ENCODE data around the gene SDF2.

SDF2 gene

DNA sequence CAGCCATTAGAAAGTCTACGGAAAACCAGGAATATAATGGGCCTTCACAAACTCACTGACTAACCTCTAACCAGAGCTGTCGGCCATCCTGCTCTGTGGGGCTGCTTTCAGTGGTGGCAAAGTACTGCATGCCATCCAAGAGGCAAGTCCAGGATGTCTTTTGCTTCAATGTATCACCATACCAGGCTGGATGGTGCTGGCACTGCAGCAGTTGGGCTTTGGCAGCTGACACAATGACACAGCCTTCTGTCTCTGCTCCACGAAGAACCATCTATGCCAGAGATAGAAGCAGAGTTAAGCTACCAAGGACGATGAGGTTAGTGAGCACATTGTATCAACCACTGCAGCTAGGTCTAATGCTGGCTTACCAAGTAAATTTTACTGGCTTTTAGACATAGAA, 38.0 kb downstream of the SDF2 start:
- ChIA-PET CTCF (interaction anchor here (0.9 to 5.6 kb wide), 3 partner anchors 12 to 41 kb away, joined by 3 to 42 read pairs (median 3); partner anchors contain the start of gene RSKR), POLR2A (interaction anchor here (0.9 kb wide), 1 partner anchor 11 kb away, joined by 3 read pairs; no protein-coding TSS in a partner anchor)
- TF ChIP-seq, protein P1, sequence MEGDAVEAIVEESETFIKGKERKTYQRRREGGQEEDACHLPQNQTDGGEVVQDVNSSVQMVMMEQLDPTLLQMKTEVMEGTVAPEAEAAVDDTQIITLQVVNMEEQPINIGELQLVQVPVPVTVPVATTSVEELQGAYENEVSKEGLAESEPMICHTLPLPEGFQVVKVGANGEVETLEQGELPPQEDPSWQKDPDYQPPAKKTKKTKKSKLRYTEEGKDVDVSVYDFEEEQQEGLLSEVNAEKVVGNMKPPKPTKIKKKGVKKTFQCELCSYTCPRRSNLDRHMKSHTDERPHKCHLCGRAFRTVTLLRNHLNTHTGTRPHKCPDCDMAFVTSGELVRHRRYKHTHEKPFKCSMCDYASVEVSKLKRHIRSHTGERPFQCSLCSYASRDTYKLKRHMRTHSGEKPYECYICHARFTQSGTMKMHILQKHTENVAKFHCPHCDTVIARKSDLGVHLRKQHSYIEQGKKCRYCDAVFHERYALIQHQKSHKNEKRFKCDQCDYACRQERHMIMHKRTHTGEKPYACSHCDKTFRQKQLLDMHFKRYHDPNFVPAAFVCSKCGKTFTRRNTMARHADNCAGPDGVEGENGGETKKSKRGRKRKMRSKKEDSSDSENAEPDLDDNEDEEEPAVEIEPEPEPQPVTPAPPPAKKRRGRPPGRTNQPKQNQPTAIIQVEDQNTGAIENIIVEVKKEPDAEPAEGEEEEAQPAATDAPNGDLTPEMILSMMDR (IDR thresholded peaks at IDR 0.05; ENCODE audit: control extremely low read depth, extremely low read depth, low read depth, missing control alignments): no peak
- DNase-seq (ENCODE audit: extremely low spot score): no peak

DNA sequence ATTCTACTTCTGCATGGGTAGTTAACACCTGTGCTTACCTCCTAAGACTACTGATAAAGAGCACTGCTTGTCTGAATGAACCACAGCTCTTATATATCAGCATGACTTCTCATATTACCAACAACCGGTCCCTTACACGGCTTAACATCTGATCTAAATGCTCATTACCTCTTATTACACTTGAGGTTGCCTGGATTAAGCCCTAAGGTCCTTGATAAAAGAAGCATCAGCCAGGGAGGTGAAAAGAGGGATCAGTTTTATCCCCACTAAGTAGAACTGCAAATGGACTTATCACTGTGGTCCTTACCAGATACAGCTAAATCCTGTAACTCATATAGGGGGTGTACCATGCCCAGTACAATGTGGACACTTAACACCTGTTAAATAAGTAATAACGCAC, 39.5 kb downstream of the SDF2 start:
- no peak for DNase-seq (ENCODE audit: extremely low spot score)
- TF ChIP-seq, protein P1 (IDR thresholded peaks at IDR 0.05; ENCODE audit: control extremely low read depth, extremely low read depth, low read depth, missing control alignments): no peak
- POLR2A ChIA-PET: no interaction called here
- CTCF ChIA-PET: interaction anchor here (0.8 to 5.6 kb wide), 4 partner anchors 10 to 20 kb away, joined by 3 to 42 read pairs (median 3); partner anchors contain the start of gene RSKR

DNA sequence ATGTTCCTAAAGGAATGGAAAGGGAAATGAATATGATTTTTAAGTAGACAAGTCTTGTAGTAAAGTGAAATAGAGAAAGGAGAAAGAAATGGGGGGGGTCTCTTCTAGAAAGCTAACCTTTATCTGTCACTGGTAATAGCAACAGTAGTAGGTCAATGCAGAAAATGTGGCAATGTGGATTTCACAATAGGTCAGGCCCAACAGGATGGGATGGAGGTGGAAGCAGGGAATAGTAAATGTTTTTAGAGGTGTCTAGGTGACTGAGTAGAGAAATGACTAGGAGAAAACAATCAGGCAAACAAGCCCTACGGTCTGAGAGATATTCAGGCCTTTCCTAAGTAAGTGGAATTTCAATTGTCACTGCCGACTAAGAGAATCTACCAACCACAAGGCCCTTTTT, 41.7 kb downstream of the SDF2 start:
- DNase-seq (ENCODE audit: extremely low spot score): no peak
- TF ChIP-seq, protein P1 (IDR thresholded peaks at IDR 0.05; ENCODE audit: control extremely low read depth, extremely low read depth, low read depth, missing control alignments): no peak
- ChIA-PET CTCF (interaction anchor here (0.8 to 1.9 kb wide), 7 partner anchors 9 to 74 kb away, joined by 3 to 5 read pairs (median 4); no protein-coding TSS in a partner anchor), POLR2A (interaction anchor here (0.7 kb wide), 1 partner anchor 24 kb away, joined by 3 read pairs; no protein-coding TSS in a partner anchor)

DNA sequence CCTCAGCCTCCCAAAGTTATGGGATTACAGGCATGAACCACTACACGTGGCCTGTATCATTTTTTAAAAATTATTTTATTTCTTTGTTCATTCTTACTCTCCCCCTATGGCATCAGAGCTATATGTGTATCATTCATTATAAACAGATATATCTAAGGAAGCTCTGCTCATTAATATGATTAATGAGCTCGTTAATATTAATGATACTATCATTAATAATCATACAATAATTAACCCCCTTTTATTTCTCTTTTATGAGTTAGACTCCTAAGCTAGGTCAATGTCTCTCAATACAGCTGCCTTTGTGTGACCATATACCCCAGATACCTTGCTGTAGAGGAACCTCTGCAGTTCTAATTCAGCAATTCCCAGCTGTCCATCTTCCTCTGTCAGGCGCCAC, 43.2 kb downstream of the SDF2 start:
- POLR2A ChIA-PET: no interaction called here
- TF ChIP-seq, protein P1 (IDR thresholded peaks at IDR 0.05; ENCODE audit: control extremely low read depth, extremely low read depth, low read depth, missing control alignments): no peak
- CTCF ChIA-PET: interaction anchor here (0.7 to 1.9 kb wide), 10 partner anchors 10 to 499 kb away, joined by 3 to 6 read pairs (median 3); partner anchors contain the start of gene PIGS

DNA sequence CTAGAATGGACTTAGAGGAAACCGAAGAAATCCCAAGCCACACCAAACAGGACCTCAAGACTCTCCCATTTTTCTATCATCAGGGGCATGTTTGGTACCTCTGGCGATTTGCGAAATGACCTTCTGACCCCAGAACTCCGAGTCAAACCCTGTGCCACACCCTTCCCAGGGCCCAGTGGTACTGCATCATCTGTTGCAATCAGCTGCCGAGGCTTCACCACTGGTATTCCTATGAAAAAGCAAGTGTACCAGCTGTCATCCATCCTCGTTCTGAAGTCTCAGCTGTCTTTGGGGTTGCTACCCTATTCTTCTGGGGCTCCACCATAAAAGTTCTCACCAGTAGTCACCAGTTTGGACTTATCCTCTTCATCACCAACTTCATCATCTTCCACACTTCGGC, 45.4 kb downstream of the SDF2 start:
- no peak for DNase-seq (ENCODE audit: extremely low spot score)
- ChIA-PET POLR2A (no interaction called here), CTCF (interaction anchor here (1.1 to 2.3 kb wide), 4 partner anchors 11 to 122 kb away, joined by 3 to 9 read pairs (median 6); no protein-coding TSS in a partner anchor)
- TF ChIP-seq, protein P1 (IDR thresholded peaks at IDR 0.05; ENCODE audit: control extremely low read depth, extremely low read depth, low read depth, missing control alignments): no peak

More for the DNA sequence above, 43.2 kb downstream of the SDF2 start:
- no peak for DNase-seq (ENCODE audit: extremely low spot score)

DNA sequence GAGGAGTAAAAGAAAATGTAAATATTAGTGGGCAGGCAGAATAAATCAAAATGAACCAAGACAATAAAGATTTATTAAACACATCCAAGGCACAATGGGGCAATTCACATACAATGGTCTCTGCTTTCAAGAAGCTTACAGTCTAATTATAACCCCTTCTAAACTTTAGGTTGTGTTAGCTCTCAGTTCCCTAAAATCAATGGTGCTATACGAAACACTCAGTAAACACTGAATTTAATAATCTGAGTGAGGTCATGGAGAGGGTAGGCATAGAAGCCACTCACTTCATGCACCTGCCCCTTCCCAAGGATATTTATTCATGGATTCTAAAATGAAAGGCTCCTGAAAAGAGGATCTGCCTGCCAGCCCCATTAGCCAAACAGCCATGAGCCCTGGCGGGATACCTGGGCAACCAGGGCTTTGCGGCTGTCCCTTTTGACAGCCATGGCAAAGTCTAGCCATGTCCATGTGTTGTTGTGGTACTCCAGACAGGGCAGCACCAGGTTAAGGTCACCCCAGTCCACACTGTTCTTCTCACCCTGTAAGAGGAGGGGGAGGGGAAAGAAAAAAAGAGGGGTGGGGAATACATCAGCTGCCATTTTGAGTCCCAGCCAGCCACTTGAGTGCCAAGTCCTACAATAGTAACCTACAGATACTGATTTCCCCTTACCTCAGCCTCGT, 46.3 kb downstream of the SDF2 start:
- ChIA-PET CTCF (interaction anchor here (1.6 to 7.2 kb wide), 4 partner anchors 9 to 121 kb away, joined by 3 to 42 read pairs (median 8); no protein-coding TSS in a partner anchor), POLR2A (no interaction called here)
- TF ChIP-seq, protein P1 (IDR thresholded peaks at IDR 0.05; ENCODE audit: control extremely low read depth, extremely low read depth, low read depth, missing control alignments): no peak
- no peak for DNase-seq (ENCODE audit: extremely low spot score)

All from GM10248 (cell line).